Vagina (tissue), 2 donors: ENCODE measurements around the gene CELA3B. TPM values are rescaled to one million over a fixed set of nuclear protein-coding genes. Genes with fewer than 3 reads are reported as not detected.
A peak's percentile ranks its signal among the peaks of the same experiment; 100 is the strongest.

Experiments used
- DNase-seq, 2 donors: peaks; one replicate each; pipeline ENCODE4 v3.0.0-alpha.2; 2017; ENCODE audit errors: extremely low spot score in 2 of 2
- H3K27ac ChIP-seq: fragments of 200-600 bp; sonication (generic); one replicate; pipeline ENCODE4 v1.5.1; 2019
- H3K27me3 ChIP-seq: fragments of 200-600 bp; sonication (generic); one replicate; pipeline ENCODE4 v1.5.1; 2019
- H3K36me3 ChIP-seq, 2 donors: fragments of 200-600 bp; sonication (generic); one replicate each; pipeline ENCODE4 v1.5.1; 2017 to 2019
- H3K4me1 ChIP-seq: fragments of 200-600 bp; sonication (generic); one replicate; pipeline ENCODE4 v1.5.1; 2019
- H3K4me3 ChIP-seq, 2 donors: fragments of 200-600 bp; sonication (generic); 1 replicate in 1 of 2; 2 replicates in 1 of 2; pipeline ENCODE4 v1.5.1; 2016 to 2019
- H3K9me3 ChIP-seq: fragments of 200-600 bp; sonication (generic); one replicate; pipeline ENCODE4 v1.5.1; 2019
- POLR2A ChIP-seq, 2 donors: fragments of 450-650 bp; IDR thresholded peaks; one replicate each; pipeline ENCODE4 v1.6.1; 2017; ENCODE audit warnings: antibody characterized with exemption in 2 of 2, mild to moderate bottlenecking in 2 of 2, moderate library complexity in 2 of 2
- POLR2AphosphoS5 ChIP-seq, 2 donors: sonication (generic); formaldehyde crosslinking; IDR thresholded peaks; one replicate each; pipeline ENCODE4 v1.9.0; 2017; ENCODE audit warnings: antibody characterized with exemption in 2 of 2, mild to moderate bottlenecking in 2 of 2, low read depth in 1 of 2; ENCODE audit not compliant: insufficient read depth in 1 of 2
- intact Hi-C: fragments of 100-400 bp; cut with DNase I; formaldehyde crosslinking; loops from one replicate; pipeline ENCODE4 v1.15.1; 2023
- total RNA-seq: library from RNA; depleted of rRNA; stranded (reverse); fragments of >200 nt; gene quantifications from one replicate; pipeline ENCODE4 v1.2.3, GENCODE V29; 2016
- TF ChIP-seq, protein P1 (sequence below), 3 experiments: fragments of 450-650 bp in 2 of 3; fragments of 200-600 bp in 1 of 3; sonication (generic) in 1 of 3; IDR thresholded peaks; one replicate each; pipeline ENCODE4 v1.5.1; 2017 to 2019; ENCODE audit warnings: antibody characterized with exemption in 3 of 3, mild to moderate bottlenecking in 2 of 3, moderate library complexity in 2 of 3

The CELA3B gene
- total RNA-seq, 1 donor from 2014 or later = not detected

DNA sequence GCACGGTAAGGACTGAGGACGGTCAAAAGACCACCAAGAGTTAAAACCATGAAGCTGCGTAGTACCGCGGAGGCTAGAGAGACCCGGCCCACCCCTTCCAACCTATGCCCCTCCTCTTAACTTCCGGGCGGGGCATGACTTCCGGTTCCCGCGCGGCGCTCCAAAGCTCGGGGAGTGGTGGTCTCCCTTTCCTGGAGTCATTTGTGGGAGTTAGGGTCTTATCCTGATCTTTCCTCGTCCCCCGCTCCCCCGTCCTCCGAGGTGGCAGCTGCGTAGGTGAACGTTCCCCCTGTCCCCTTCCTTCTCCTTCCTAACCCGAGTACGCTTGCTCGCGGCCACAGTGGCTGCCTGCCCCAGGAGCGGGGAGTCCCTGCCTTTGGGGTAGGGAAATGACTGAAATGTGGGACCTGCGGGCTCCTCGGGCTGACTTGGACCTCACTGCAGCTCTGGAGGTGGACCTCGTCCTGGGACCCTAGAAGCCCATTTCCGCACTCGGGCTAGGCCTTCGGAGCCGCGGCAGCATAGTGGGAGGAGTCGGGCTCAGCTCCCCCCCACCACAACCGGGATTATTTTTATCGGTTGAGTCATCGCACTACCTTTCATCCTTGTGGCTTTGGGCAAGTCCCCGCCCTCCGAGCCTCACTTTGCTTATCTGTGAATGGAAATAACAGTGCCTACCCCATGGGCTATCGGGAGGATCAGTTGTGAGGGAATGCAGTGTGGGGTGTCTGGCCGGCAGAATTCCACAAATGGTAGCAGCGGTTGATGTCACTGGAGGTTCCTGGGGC lies 48.7 kb downstream of the CELA3B start:
- DNase-seq = no peak

DNA sequence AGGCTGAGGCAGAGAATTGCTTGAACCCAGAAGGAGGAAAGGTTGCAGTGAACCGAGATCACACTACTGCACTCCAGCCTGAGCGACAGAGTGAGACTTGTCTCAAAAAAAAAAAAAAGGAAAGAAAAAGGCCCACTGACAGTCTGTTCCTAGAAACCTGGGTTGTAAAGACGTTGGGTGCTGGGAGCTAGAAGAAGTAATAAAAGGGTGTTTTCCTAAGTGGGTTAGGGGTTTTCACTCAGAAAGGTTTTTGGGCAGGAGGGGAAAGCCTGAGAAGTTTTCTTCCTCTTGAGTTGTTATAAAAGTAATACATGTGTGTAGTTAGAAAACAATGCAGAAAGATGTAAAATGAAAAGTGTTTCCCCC lies 50.1 kb downstream of the CELA3B start:
- H3K4me3 ChIP-seq = no peak overlapping the region
- TF ChIP-seq POLR2A (IDR thresholded peaks at IDR 0.05) (no peak), POLR2AphosphoS5 (IDR thresholded peaks at IDR 0.05; ENCODE audit: insufficient read depth in 1 of 2, low read depth in 1 of 2) (no peak)
- TF ChIP-seq, protein P1, sequence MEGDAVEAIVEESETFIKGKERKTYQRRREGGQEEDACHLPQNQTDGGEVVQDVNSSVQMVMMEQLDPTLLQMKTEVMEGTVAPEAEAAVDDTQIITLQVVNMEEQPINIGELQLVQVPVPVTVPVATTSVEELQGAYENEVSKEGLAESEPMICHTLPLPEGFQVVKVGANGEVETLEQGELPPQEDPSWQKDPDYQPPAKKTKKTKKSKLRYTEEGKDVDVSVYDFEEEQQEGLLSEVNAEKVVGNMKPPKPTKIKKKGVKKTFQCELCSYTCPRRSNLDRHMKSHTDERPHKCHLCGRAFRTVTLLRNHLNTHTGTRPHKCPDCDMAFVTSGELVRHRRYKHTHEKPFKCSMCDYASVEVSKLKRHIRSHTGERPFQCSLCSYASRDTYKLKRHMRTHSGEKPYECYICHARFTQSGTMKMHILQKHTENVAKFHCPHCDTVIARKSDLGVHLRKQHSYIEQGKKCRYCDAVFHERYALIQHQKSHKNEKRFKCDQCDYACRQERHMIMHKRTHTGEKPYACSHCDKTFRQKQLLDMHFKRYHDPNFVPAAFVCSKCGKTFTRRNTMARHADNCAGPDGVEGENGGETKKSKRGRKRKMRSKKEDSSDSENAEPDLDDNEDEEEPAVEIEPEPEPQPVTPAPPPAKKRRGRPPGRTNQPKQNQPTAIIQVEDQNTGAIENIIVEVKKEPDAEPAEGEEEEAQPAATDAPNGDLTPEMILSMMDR (IDR thresholded peaks at IDR 0.05) = no peak
- DNase-seq = no peak
- no peaks in the 10 kb centered on the region for H3K36me3 ChIP-seq
- no peaks in the 10 kb centered on the region for H3K9me3 ChIP-seq
- H3K4me1 ChIP-seq = peaks cover 17% of the 10 kb centered on the region
- intact Hi-C loops = no loop called here
- H3K27me3 ChIP-seq = no peaks in the 10 kb centered on the region
- H3K27ac ChIP-seq = no peak overlapping the region

More for the DNA sequence above, 48.7 kb downstream of the CELA3B start:
- H3K4me1 ChIP-seq = peaks cover 17% of the 10 kb centered on the region
- H3K36me3 ChIP-seq = no peaks in the 10 kb centered on the region
- H3K27me3 ChIP-seq = no peaks in the 10 kb centered on the region
- TF ChIP-seq POLR2AphosphoS5 (IDR thresholded peaks at IDR 0.05; ENCODE audit: insufficient read depth in 1 of 2, low read depth in 1 of 2) = peak; percentile 14 to 94
- TF ChIP-seq POLR2A (IDR thresholded peaks at IDR 0.05) = peak in 1 of 2 donors; percentile 75
- TF ChIP-seq, protein P1 (IDR thresholded peaks at IDR 0.05) = no peak
- H3K4me3 ChIP-seq = peak overlapping the region; percentile 65 to 98
- no peaks in the 10 kb centered on the region for H3K9me3 ChIP-seq
- peak overlapping the region; percentile 88 for H3K27ac ChIP-seq
- intact Hi-C loops = no loop called here

DNA sequence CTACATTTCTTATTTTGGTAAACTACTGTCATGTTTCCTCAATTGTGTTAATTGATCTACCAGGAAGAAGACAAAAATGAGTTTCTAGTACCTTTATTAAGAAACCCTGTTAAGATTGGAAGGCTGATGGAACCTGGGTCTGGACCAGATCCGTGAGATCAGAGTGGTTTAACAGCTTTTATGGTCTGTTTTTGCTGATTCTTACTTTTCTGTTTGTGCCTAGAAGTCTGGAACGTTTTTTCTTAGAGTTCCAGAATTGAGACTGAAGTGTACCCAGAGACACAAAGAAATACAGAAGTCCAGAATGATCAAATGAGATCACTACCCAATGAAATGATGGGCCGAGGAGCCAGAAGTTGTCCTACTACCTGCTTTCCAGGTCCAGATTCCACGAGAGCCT lies 53.2 kb downstream of the CELA3B start:
- TF ChIP-seq, protein P1 (IDR thresholded peaks at IDR 0.05) = no peak
- TF ChIP-seq POLR2A (IDR thresholded peaks at IDR 0.05) (no peak), POLR2AphosphoS5 (IDR thresholded peaks at IDR 0.05; ENCODE audit: insufficient read depth in 1 of 2, low read depth in 1 of 2) (no peak)
- intact Hi-C loops = no loop called here
- Histone ChIP-seq H3K27me3 (no peaks in the 10 kb centered on the region), H3K9me3 (no peaks in the 10 kb centered on the region), H3K4me3 (no peak overlapping the region), H3K4me1 (peaks cover 9% of the 10 kb centered on the region), H3K27ac (no peak overlapping the region), H3K36me3 (no peaks in the 10 kb centered on the region)
- DNase-seq = no peak

DNA sequence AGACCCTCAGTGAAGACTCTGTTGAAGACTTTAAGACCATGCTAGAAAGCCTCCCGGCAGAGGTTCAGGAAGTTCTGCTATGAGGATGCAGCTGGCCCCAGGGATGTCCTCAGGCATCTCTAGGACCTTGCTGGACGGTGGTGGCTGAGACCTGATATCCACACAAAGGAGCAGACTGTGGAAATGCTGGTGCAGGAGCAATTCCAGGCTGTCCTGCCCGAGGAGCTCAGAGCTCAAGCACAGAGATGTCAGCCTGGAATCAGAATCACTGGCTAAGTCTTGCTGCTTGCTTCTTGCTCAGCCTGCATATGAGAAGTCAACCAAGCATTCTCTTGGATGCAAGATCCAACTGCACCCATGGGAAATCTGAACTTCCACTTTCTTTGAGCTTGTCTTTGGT lies 53.7 kb downstream of the CELA3B start:
- Histone ChIP-seq H3K9me3 (no peaks in the 10 kb centered on the region), H3K4me1 (peaks cover 9% of the 10 kb centered on the region), H3K36me3 (no peaks in the 10 kb centered on the region), H3K27me3 (no peaks in the 10 kb centered on the region), H3K4me3 (no peak overlapping the region), H3K27ac (no peak overlapping the region)
- intact Hi-C loops = no loop called here
- no peak for TF ChIP-seq POLR2A (IDR thresholded peaks at IDR 0.05)
- TF ChIP-seq, protein P1 (IDR thresholded peaks at IDR 0.05) = no peak
- TF ChIP-seq POLR2AphosphoS5 (IDR thresholded peaks at IDR 0.05; ENCODE audit: insufficient read depth in 1 of 2, low read depth in 1 of 2) = no peak
- DNase-seq = no peak
